GM12878 (cell line): ENCODE data around the gene ESPNL.

Experiments used
- CBFB ChIP-seq: IDR thresholded peaks from 2 replicates; pipeline ENCODE4 v1.6.1; 2016; ENCODE audit warnings: antibody characterized with exemption, low read depth
- CHD1 ChIP-seq: IDR thresholded peaks from 2 replicates; pipeline ENCODE4 v1.6.1; 2012; ENCODE audit warnings: low read depth, low read length, improper control_type of control experiment
- ESRRA ChIP-seq: IDR thresholded peaks from 2 replicates; pipeline ENCODE4 v1.6.1; 2012; ENCODE audit warnings: mild to moderate bottlenecking, low read length, improper control_type of control experiment
- EZH2 ChIP-seq: IDR thresholded peaks from 2 replicates; pipeline ENCODE4 v1.6.1; 2012; ENCODE audit warnings: low read depth, mild to moderate bottlenecking, control low read depth, inconsistent platforms, low read length, borderline replicate concordance; ENCODE audit not compliant: control insufficient read depth
- GABPA ChIP-seq: IDR thresholded peaks from 2 replicates; pipeline ENCODE4 v1.6.1; 2014; ENCODE audit warnings: antibody characterized with exemption, low read depth, mild to moderate bottlenecking, inconsistent platforms
- HDAC6 ChIP-seq: fragments of 200-600 bp; sonication (generic); IDR thresholded peaks from one replicate; pipeline ENCODE4 v1.8.0; 2017; ENCODE audit warnings: antibody characterized with exemption; ENCODE audit not compliant: unreplicated experiment
- MEF2A ChIP-seq: IDR thresholded peaks from 2 replicates; pipeline ENCODE4 v1.6.1; 2011; ENCODE audit warnings: low read depth, mild to moderate bottlenecking, low read length, moderate library complexity; ENCODE audit not compliant: insufficient read depth
- SMARCA5 ChIP-seq: fragments of 450-650 bp; IDR thresholded peaks from 2 replicates; pipeline ENCODE4 v1.6.1; 2017; ENCODE audit warnings: mild to moderate bottlenecking
- SMC3 ChIP-seq: IDR thresholded peaks from 2 replicates; pipeline ENCODE4 v1.6.1; 2011; ENCODE audit warnings: low read length, improper control_type of control experiment, borderline replicate concordance
- TF ChIP-seq, protein P1 (sequence below): IDR thresholded peaks from 2 replicates; pipeline ENCODE4 v1.6.1; 2011; ENCODE audit warnings: borderline replicate concordance, low read depth, mild to moderate bottlenecking, moderate library complexity, low read length; ENCODE audit not compliant: insufficient read depth, poor library complexity, severe bottlenecking
- TF ChIP-seq, protein P2 (sequence below), 3 experiments: IDR thresholded peaks in 2 of 3; conservative IDR thresholded peaks in 1 of 3; 2 replicates each; pipeline ENCODE4 v1.5.1; 2011; ENCODE audit warnings: low read depth in 3 of 3, low read length in 3 of 3, mild to moderate bottlenecking in 3 of 3, control low read depth in 2 of 3, moderate library complexity in 2 of 3, inconsistent platforms in 1 of 3, mixed read lengths in 1 of 3; ENCODE audit not compliant: control insufficient read depth in 2 of 3, insufficient read depth in 1 of 3; ENCODE audit errors: extremely low read depth in 1 of 3
- TF ChIP-seq, protein P3 (sequence below): IDR thresholded peaks from 2 replicates; pipeline ENCODE4 v1.6.1; 2012; ENCODE audit warnings: low read length, inconsistent platforms
- TF ChIP-seq, protein P4 (sequence below): fragments of 450-650 bp; IDR thresholded peaks from 2 replicates; pipeline ENCODE4 v1.6.1; 2016; ENCODE audit warnings: mild to moderate bottlenecking, moderate library complexity, borderline replicate concordance
- TF ChIP-seq, protein P5 (sequence below): fragments of 450-650 bp; IDR thresholded peaks from 2 replicates; pipeline ENCODE4 v1.6.1; 2017; ENCODE audit warnings: antibody characterized with exemption, mild to moderate bottlenecking, moderate library complexity

DNA sequence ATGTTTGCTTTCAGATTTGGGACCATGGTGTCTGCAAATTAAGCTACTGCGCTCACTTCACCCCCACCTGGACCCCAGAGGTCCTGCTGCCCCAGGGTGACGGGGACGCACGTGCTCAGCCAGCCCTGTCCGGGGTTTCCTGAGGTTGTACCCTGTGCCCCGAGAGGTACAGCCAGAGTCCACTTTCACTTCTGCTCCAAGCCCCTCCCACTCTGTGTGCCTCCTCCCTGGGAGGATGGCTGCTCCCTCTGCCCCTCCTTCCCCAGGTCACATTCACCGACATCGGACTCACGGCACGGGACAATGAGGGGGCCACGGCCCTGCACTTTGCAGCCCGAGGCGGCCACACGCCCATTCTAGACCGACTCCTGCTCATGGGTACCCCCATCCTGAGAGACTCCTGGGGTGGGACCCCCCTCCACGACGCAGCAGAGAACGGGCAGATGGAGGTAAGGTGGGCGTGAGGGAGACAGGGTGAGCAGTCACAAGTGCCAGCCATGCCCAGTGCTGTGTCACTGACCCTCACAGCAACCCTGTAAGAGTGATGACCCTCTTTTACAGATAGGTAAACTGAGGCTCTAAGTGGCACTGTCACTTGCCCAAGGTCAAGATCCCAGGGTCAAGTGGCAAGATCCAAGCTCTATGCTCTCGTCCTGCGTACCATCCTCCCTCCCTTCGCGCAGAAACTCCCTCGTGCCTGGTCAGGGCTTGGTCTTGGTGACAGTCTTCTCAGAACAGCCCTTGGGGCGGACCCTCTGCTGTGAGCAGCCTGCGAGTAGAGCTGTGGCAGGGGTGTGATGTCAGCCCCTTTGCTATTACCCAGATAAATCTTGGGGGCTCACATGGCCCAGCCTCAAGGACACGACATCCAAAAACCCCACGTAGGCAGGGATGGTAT, 7.6 kb downstream of the ESPNL start:
- TF ChIP-seq, protein P1, sequence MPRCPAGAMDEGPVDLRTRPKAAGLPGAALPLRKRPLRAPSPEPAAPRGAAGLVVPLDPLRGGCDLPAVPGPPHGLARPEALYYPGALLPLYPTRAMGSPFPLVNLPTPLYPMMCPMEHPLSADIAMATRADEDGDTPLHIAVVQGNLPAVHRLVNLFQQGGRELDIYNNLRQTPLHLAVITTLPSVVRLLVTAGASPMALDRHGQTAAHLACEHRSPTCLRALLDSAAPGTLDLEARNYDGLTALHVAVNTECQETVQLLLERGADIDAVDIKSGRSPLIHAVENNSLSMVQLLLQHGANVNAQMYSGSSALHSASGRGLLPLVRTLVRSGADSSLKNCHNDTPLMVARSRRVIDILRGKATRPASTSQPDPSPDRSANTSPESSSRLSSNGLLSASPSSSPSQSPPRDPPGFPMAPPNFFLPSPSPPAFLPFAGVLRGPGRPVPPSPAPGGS: no peak
- TF ChIP-seq SMC3 (no peak), MEF2A (no peak), CHD1 (no peak), SMARCA5 (no peak), EZH2 (no peak), ESRRA (no peak), HDAC6 (no peak), CBFB (no peak), GABPA (no peak)
- TF ChIP-seq, protein P2, sequence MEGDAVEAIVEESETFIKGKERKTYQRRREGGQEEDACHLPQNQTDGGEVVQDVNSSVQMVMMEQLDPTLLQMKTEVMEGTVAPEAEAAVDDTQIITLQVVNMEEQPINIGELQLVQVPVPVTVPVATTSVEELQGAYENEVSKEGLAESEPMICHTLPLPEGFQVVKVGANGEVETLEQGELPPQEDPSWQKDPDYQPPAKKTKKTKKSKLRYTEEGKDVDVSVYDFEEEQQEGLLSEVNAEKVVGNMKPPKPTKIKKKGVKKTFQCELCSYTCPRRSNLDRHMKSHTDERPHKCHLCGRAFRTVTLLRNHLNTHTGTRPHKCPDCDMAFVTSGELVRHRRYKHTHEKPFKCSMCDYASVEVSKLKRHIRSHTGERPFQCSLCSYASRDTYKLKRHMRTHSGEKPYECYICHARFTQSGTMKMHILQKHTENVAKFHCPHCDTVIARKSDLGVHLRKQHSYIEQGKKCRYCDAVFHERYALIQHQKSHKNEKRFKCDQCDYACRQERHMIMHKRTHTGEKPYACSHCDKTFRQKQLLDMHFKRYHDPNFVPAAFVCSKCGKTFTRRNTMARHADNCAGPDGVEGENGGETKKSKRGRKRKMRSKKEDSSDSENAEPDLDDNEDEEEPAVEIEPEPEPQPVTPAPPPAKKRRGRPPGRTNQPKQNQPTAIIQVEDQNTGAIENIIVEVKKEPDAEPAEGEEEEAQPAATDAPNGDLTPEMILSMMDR (IDR thresholded peaks at IDR 0.05 in 2 of 3, conservative IDR thresholded peaks at IDR 0.05 in 1 of 3; ENCODE audit: control insufficient read depth in 2 of 3, extremely low read depth in 1 of 3, insufficient read depth in 1 of 3, low read depth in 3 of 3, low read length in 3 of 3): no peak
- TF ChIP-seq, protein P3, sequence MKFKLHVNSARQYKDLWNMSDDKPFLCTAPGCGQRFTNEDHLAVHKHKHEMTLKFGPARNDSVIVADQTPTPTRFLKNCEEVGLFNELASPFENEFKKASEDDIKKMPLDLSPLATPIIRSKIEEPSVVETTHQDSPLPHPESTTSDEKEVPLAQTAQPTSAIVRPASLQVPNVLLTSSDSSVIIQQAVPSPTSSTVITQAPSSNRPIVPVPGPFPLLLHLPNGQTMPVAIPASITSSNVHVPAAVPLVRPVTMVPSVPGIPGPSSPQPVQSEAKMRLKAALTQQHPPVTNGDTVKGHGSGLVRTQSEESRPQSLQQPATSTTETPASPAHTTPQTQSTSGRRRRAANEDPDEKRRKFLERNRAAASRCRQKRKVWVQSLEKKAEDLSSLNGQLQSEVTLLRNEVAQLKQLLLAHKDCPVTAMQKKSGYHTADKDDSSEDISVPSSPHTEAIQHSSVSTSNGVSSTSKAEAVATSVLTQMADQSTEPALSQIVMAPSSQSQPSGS: no peak
- TF ChIP-seq, protein P4, sequence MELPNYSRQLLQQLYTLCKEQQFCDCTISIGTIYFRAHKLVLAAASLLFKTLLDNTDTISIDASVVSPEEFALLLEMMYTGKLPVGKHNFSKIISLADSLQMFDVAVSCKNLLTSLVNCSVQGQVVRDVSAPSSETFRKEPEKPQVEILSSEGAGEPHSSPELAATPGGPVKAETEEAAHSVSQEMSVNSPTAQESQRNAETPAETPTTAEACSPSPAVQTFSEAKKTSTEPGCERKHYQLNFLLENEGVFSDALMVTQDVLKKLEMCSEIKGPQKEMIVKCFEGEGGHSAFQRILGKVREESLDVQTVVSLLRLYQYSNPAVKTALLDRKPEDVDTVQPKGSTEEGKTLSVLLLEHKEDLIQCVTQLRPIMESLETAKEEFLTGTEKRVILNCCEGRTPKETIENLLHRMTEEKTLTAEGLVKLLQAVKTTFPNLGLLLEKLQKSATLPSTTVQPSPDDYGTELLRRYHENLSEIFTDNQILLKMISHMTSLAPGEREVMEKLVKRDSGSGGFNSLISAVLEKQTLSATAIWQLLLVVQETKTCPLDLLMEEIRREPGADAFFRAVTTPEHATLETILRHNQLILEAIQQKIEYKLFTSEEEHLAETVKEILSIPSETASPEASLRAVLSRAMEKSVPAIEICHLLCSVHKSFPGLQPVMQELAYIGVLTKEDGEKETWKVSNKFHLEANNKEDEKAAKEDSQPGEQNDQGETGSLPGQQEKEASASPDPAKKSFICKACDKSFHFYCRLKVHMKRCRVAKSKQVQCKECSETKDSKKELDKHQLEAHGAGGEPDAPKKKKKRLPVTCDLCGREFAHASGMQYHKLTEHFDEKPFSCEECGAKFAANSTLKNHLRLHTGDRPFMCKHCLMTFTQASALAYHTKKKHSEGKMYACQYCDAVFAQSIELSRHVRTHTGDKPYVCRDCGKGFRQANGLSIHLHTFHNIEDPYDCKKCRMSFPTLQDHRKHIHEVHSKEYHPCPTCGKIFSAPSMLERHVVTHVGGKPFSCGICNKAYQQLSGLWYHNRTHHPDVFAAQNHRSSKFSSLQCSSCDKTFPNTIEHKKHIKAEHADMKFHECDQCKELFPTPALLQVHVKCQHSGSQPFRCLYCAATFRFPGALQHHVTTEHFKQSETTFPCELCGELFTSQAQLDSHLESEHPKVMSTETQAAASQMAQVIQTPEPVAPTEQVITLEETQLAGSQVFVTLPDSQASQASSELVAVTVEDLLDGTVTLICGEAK: no peak
- TF ChIP-seq, protein P5, sequence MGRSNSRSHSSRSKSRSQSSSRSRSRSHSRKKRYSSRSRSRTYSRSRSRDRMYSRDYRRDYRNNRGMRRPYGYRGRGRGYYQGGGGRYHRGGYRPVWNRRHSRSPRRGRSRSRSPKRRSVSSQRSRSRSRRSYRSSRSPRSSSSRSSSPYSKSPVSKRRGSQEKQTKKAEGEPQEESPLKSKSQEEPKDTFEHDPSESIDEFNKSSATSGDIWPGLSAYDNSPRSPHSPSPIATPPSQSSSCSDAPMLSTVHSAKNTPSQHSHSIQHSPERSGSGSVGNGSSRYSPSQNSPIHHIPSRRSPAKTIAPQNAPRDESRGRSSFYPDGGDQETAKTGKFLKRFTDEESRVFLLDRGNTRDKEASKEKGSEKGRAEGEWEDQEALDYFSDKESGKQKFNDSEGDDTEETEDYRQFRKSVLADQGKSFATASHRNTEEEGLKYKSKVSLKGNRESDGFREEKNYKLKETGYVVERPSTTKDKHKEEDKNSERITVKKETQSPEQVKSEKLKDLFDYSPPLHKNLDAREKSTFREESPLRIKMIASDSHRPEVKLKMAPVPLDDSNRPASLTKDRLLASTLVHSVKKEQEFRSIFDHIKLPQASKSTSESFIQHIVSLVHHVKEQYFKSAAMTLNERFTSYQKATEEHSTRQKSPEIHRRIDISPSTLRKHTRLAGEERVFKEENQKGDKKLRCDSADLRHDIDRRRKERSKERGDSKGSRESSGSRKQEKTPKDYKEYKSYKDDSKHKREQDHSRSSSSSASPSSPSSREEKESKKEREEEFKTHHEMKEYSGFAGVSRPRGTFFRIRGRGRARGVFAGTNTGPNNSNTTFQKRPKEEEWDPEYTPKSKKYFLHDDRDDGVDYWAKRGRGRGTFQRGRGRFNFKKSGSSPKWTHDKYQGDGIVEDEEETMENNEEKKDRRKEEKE: no peak
